ENCODE data around the gene CD58.
A peak's percentile ranks its signal among the peaks of the same experiment; 100 is the strongest.
"Not testable (repeated sequence)": the region's sequence is repeated elsewhere in the genome, so short reads cannot be mapped to it uniquely, and the experiment has no call there.

The CD58 gene, protein sequence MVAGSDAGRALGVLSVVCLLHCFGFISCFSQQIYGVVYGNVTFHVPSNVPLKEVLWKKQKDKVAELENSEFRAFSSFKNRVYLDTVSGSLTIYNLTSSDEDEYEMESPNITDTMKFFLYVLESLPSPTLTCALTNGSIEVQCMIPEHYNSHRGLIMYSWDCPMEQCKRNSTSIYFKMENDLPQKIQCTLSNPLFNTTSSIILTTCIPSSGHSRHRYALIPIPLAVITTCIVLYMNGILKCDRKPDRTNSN
- total RNA-seq, result 13.3 to 21.1 (median 19.7) reads per million in 4 donors

GRCh38 chr1:116570358-116571214 is at the start of gene CD58:
Gene CD58, minus strand, starts transcription at chr1:116571026. Its CDS starts 54 bp downstream, at chr1:116570972.
- peak; percentile 61 to 92 (median 72) for DNase-seq

- DNase-seq, result not testable (repeated sequence)
Measured at GRCh38 chr1:116620392-116620791, 49.6 kb upstream of the CD58 start.

GRCh38 chr1:116619106-116619505 is 48.3 kb upstream of the CD58 start:
- DNase-seq, result not testable (repeated sequence)

GRCh38 chr1:116617808-116618207 is 47.0 kb upstream of the CD58 start:
- not testable (repeated sequence) for DNase-seq

- DNase-seq, result not testable (repeated sequence)
Measured at GRCh38 chr1:116613825-116614224, 43.0 kb upstream of the CD58 start.

GRCh38 chr1:116609801-116610371 is 39.1 kb upstream of the CD58 start:
- not testable (repeated sequence) for DNase-seq

DNA sequence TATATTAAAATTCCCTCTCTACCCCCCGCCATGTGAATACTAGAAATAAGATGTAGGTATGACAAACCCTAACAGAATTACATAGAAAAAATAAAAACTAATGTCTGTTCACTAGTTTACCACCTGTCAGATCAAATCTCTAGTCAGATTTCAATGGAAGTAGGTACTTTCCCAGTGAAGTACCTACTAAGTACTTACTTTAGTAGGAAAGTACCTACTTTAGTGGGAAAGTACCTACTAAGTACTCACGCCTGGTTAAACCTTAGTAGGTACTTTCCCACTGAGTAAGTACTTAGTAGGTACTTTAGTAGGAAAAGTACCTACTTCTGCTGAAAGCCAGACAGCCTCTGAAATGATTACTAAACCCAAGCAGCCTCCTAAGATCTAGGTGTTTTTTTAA is 38.0 kb upstream of the CD58 start:
- not testable (repeated sequence) for DNase-seq

- DNase-seq, result not testable (repeated sequence)
Measured at GRCh38 chr1:116608151-116608550, 37.3 kb upstream of the CD58 start.

GRCh38 chr1:116607463-116607862 is 36.6 kb upstream of the CD58 start:
- not testable (repeated sequence) for DNase-seq

- peak in 1 of 5 donors; percentile 42 for DNase-seq
Measured at GRCh38 chr1:116606067-116606466, 35.2 kb upstream of the CD58 start.

DNA sequence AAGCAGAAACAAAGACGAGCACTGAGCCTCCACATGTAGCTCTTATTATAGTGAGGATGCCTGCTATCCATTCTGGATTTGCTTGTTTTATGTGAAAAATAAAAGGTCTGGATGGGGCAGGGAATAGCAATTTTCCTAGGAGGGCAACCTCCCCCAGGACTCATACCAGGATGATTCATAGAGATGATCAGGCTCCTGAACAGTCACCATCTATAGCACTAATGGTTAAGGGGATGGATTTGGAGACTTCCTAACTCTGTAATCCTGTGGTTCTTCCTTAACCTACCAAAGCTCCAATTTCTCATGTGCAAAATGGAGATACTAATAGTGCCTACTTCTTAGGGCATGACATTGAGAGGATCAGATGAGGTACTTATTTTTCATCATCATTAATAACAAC is 34.5 kb upstream of the CD58 start:
- no peak for DNase-seq

GRCh38 chr1:116604408-116604807 is 33.6 kb upstream of the CD58 start:
- DNase-seq, result not testable (repeated sequence)

- not testable (repeated sequence) for DNase-seq
Measured at GRCh38 chr1:116603646-116604045, 32.8 kb upstream of the CD58 start.

DNA sequence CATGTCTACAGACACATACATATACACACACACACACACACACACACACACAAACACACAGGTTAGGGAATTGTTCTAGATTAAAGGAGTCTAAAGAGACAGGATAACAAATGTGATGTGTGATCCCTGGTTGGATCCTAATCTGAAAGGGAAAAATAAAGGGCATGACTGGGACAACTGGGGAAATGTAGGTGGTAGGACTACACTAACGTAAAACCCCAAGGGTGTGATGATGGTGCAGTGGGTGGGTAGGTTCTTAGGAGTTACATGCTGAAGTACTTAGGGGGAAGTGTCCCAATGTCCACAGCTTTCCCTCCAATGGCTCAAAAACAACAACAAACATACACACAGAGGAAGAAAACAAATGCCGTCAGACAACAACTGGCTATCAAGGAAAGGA is 28.5 kb upstream of the CD58 start:
- DNase-seq, result not testable (repeated sequence)

DNA sequence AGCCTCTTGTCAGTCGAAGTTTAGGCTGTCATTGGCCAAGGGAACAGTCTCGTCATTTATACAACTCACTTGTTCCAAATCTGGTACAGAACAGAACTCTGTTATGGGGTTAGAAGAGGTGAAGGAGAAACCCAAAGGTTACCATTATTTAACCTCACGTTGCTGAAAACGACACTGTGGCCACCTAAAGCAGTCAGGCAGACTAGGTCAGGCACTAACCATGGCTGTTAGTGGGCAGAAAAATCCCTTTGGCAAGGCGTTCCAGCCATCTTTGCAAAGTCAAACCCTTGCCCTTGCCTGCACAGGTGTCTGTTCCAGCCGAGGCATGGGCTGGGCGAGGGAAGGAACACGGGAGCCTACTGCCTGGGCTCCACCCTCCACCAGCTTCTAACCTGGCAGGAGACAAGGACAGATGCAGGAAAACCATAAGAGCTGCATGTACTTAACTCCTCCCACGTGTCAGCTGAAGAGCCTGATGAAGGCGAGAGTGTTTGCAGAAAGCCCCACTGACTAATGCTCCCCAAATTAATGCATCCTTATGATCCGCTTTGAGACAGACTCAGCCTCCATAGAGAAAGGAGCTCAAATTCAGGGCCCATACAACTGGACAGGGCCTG is 27.7 kb upstream of the CD58 start:
- DNase-seq, result not testable (repeated sequence)

DNA sequence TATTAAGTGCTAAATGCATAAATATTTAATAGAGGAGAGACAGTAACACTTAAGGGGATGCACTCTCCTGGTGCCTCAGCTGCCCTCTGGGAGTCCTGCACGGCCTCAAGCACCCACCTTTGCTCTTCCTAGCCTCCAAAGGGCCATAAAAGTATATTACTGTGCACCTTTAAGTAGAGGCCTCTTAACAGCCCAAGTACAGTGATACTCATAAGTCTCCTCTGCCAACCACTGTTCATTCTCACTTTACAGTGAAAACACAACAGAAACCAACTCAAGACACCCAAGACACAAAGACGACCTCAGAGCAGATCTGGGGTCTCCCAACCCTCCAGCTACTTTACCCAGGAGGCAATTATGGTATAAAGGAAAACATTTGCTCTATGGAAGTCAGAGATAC is 26.6 kb upstream of the CD58 start:
- DNase-seq, result peak in 1 of 5 donors; percentile 9

- not testable (repeated sequence) for DNase-seq
Measured at GRCh38 chr1:116596742-116597307, 26.0 kb upstream of the CD58 start.

GRCh38 chr1:116595946-116596741 is 25.3 kb upstream of the CD58 start:
- peak in 3 of 5 donors; percentile 16 to 52 (median 19) for DNase-seq

- DNase-seq, result not testable (repeated sequence)
Measured at GRCh38 chr1:116595065-116595840, 24.4 kb upstream of the CD58 start.

DNA sequence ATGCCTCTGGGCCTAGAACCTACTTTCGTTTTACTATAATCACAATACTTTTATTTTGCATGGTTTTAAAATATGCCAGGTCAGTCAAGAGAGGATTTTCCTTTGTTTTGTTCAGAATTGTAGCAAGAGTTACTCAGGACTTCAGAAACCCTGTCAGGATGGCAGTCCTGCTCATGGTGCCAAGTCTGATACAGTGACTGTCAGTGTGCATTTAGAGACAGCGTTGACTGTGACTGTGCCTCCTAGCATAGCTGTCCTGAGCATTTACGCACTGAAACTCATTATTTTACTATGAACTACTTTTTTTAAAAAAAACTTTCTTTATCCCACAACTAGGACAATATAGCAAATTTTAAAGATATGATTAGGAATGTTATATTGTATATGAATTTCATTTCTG is 23.2 kb upstream of the CD58 start:
- DNase-seq, result not testable (repeated sequence)

DNA sequence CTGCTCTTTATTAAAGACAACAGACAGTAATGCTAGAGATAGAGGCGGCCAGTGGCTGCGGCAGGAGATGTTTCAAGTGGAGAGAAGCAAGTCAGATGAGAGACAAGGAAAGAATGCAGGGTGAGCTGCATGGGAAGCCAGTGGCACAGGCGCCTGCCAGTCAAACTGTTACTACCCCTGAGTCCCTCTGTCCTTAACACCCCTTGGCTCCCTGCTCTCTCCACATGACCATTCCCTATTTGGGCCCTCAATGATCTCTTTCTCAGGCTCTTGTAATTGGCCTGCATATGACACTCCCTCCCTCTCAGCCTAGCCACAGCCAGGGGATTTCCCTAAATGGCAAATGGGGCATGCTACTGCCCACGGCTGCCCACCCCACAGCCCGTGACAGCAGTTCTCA is 22.6 kb upstream of the CD58 start:
- not testable (repeated sequence) for DNase-seq

Data from T-helper 1 cell (primary cell).